Measurements from ENCODE around the gene AGER.

- TF ChIP-seq CTCF (IDR thresholded peaks at IDR 0.05) (no peak), EZH2 (IDR thresholded peaks at IDR 0.05) (no peak), EZH2phosphoT487 (IDR thresholded peaks at IDR 0.05) (no peak)
These were observed 32.9 kb upstream of the AGER start for GRCh38 chr6:32216998-32217397.
